Colonic mucosa (tissue), 4 donors: ENCODE data around the gene NUBPL. TPM values are rescaled to one million over a fixed set of nuclear protein-coding genes. Genes with fewer than 3 reads are reported as not detected.

ENCODE experiments used
- DNase-seq: peaks from one replicate; pipeline ENCODE4 v3.0.0-alpha.2; 2020
- H3K27ac ChIP-seq: fragments of 200-600 bp; one replicate; pipeline ENCODE4 v1.8.0; 2021
- H3K27me3 ChIP-seq: fragments of 200-600 bp; one replicate; pipeline ENCODE4 v1.8.0; 2021
- H3K36me3 ChIP-seq: fragments of 200-600 bp; one replicate; pipeline ENCODE4 v1.8.0; 2021
- H3K4me1 ChIP-seq: fragments of 200-600 bp; one replicate; pipeline ENCODE4 v1.8.0; 2021; ENCODE audit warnings: mild to moderate bottlenecking
- H3K4me3 ChIP-seq: fragments of 200-600 bp; one replicate; pipeline ENCODE4 v1.8.0; 2021
- H3K9ac ChIP-seq, 2 donors: one replicate each; pipeline ENCODE4 v1.7.0; 2013; ENCODE audit warnings: control low read depth in 2 of 2, low read depth in 2 of 2, low read length in 2 of 2
- H3K9me3 ChIP-seq: fragments of 200-600 bp; one replicate; pipeline ENCODE4 v1.8.0; 2021
- CTCF ChIP-seq: fragments of 200-600 bp; IDR thresholded peaks from one replicate; pipeline ENCODE4 v1.8.0; 2022; ENCODE audit warnings: antibody characterized with exemption, mild to moderate bottlenecking
- intact Hi-C: fragments of 100-400 bp; cut with DNase I; formaldehyde crosslinking; loops from one replicate; pipeline ENCODE4 v1.14.1; 2022
- total RNA-seq, 2 donors: library from RNA; stranded (reverse); fragmentation: NEBNext Ultra II Directional in 1 of 2; extraction: Animal tissue kit (Norgen Biotek cat#: 25700) in 1 of 2; gene quantifications; one replicate each; pipeline ENCODE4 v1.2.1, GENCODE V29; 2021
- donor health status: healthy.
- donor health status: DM: no; HTN: no; CAD: no.
- donor health status: DM: no; HTN: no; CAD: no.

Gene NUBPL
- total RNA-seq, 2 donors from 2014 or later, result 13.3 to 14.0 TPM

GRCh38 chr14:31566456-31566855 is 5.3 kb downstream of the NUBPL start:
- intact Hi-C loops, result no loop called here
- no peak overlapping the region for H3K9ac ChIP-seq
- no peak for TF ChIP-seq CTCF
- no peaks in the 10 kb centered on the region for H3K36me3 ChIP-seq
- no peak for DNase-seq
- H3K27me3 ChIP-seq, result no peaks in the 10 kb centered on the region
- H3K9me3 ChIP-seq, result no peaks in the 10 kb centered on the region
- no peak overlapping the region for H3K4me3 ChIP-seq
- H3K27ac ChIP-seq, result no peak overlapping the region
- H3K4me1 ChIP-seq, result no peaks in the 10 kb centered on the region

GRCh38 chr14:31567655-31568054 is 6.5 kb downstream of the NUBPL start:
- H3K27me3 ChIP-seq, result no peaks in the 10 kb centered on the region
- H3K4me3 ChIP-seq, result no peak overlapping the region
- H3K4me1 ChIP-seq, result no peaks in the 10 kb centered on the region
- intact Hi-C loops, result no loop called here
- no peaks in the 10 kb centered on the region for H3K36me3 ChIP-seq
- H3K9me3 ChIP-seq, result no peaks in the 10 kb centered on the region
- no peak for TF ChIP-seq CTCF
- no peak overlapping the region for H3K9ac ChIP-seq
- no peak overlapping the region for H3K27ac ChIP-seq
- DNase-seq, result no peak

- DNase-seq, result no peak
- intact Hi-C loops, result no loop called here
- Histone ChIP-seq H3K27me3 (no peaks in the 10 kb centered on the region), H3K9ac (no peak overlapping the region), H3K36me3 (no peaks in the 10 kb centered on the region), H3K9me3 (no peaks in the 10 kb centered on the region), H3K4me3 (no peak overlapping the region), H3K27ac (no peak overlapping the region), H3K4me1 (no peaks in the 10 kb centered on the region)
- no peak for TF ChIP-seq CTCF
These were observed 7.0 kb downstream of the NUBPL start for GRCh38 chr14:31568161-31568560.

- no peak overlapping the region for H3K4me3 ChIP-seq
- no peak overlapping the region for H3K9ac ChIP-seq
- TF ChIP-seq CTCF, result no peak
- intact Hi-C loops, result no loop called here
- H3K4me1 ChIP-seq, result no peaks in the 10 kb centered on the region
- DNase-seq, result no peak
- H3K9me3 ChIP-seq, result no peaks in the 10 kb centered on the region
- H3K27me3 ChIP-seq, result no peaks in the 10 kb centered on the region
- H3K36me3 ChIP-seq, result no peaks in the 10 kb centered on the region
- no peak overlapping the region for H3K27ac ChIP-seq
These were observed 7.5 kb downstream of the NUBPL start for GRCh38 chr14:31568671-31569070.

DNA sequence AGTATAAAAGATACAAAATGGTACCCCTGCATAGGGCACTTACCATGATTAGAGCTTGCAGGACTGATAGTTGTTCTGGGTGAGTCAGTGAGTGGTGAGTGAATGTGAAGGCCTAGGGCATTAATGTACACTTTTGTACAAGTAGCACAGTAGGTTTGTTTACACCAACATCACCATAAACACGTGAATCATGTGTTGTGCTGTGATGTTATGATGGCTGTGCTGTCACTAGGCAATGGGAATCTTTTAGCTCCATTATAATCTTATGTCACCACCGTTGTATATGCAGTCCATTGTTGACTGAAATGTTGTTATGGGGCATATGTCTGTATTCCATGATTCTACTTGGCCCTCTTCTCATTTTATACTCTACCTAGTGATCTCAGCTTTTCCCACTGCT is 11.8 kb downstream of the NUBPL start:
- Histone ChIP-seq H3K9ac (no peak overlapping the region), H3K4me3 (no peak overlapping the region), H3K9me3 (no peaks in the 10 kb centered on the region), H3K4me1 (no peaks in the 10 kb centered on the region), H3K36me3 (no peaks in the 10 kb centered on the region), H3K27ac (no peak overlapping the region), H3K27me3 (no peaks in the 10 kb centered on the region)
- no peak for DNase-seq
- TF ChIP-seq CTCF, result no peak
- intact Hi-C loops, result no loop called here

- intact Hi-C loops, result no loop called here
These were observed 15.7 kb downstream of the NUBPL start for GRCh38 chr14:31576949-31577348.

More at GRCh38 chr14:31576949-31577348, 15.7 kb downstream of the NUBPL start:
- no peak overlapping the region for H3K27ac ChIP-seq
- no peaks in the 10 kb centered on the region for H3K36me3 ChIP-seq
- no peak for DNase-seq
- no peaks in the 10 kb centered on the region for H3K9me3 ChIP-seq
- H3K9ac ChIP-seq, result no peak overlapping the region
- H3K4me3 ChIP-seq, result no peak overlapping the region
- TF ChIP-seq CTCF, result no peak
- no peaks in the 10 kb centered on the region for H3K4me1 ChIP-seq
- no peaks in the 10 kb centered on the region for H3K27me3 ChIP-seq
